GM19372 (cell line): ENCODE results near the gene TSSC4.
A peak's percentile ranks its signal among the peaks of the same experiment; 100 is the strongest.

Experiments used
- ATAC-seq: cut with Tn5 transposase; IDR thresholded peaks from one replicate; pipeline ENCODE4 v1.9.1; 2021; ENCODE audit warnings: mild to moderate bottlenecking, low read depth, moderate library complexity; ENCODE audit not compliant: unreplicated experiment

The TSSC4 gene

GRCh38 chr11:2368178-2368850 lies 32.2 kb upstream of the TSSC4 start:
- ATAC-seq, result no peak

- no peak for ATAC-seq
These were observed 31.7 kb upstream of the TSSC4 start for GRCh38 chr11:2368851-2369180.

DNA sequence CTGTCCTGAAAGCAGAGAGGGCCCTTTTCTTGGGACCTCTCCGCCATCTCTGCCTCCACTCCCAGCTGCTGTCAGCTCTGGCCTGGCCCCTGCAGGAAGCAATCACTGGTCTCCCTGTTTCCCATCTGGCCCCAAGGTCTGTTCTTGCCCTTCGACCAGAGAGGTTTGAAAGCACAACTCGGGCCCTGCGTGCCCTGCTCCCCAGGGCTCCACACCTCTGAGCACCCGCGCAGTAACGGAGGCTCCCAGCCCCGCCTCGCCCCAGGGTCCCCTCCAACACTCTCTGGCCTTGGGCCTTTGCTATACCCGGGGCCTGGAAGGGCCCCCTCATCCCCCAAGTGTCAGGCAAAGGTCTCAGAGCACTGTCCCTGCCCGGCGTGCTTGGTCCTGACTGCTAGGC lies 31.2 kb upstream of the TSSC4 start:
- ATAC-seq, result no peak

- no peak for ATAC-seq
These were observed 30.7 kb upstream of the TSSC4 start for GRCh38 chr11:2369896-2370295.

DNA sequence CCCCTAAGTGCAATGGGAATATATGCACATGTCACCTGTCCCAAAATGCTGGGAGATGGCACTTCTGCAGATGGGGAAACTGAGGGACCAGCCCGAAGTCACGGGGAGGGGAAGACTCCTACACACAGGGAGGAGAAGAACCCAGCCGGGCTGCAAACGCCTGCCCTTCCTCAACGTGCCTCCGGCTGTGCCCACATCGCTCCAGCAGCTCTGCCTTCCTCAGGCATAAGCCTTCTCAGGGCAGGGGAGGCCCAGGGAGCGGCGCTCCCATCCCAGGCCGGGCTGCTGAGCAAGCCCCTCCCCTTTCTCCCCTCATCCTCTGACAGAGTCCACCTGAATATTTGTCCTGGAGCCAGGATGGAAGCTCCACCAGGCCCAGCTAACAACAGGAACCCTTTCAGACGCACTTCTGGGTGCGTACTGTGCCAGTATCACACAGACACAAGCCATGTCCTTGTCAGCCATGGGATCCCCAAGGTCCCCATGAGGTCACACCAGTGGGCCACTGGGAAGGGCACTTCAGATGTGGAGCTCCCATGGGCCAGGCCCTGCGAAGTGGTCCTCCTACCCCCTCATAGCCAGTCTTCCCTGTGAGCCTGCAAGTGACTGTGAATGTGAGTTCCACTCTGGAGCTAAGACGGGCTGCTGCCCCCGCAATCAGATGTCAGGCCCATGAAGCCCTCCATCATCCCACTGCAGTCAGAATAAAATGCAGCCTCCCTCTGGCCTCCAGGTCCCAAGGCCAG lies 25.9 kb upstream of the TSSC4 start:
- ATAC-seq, result no peak

DNA sequence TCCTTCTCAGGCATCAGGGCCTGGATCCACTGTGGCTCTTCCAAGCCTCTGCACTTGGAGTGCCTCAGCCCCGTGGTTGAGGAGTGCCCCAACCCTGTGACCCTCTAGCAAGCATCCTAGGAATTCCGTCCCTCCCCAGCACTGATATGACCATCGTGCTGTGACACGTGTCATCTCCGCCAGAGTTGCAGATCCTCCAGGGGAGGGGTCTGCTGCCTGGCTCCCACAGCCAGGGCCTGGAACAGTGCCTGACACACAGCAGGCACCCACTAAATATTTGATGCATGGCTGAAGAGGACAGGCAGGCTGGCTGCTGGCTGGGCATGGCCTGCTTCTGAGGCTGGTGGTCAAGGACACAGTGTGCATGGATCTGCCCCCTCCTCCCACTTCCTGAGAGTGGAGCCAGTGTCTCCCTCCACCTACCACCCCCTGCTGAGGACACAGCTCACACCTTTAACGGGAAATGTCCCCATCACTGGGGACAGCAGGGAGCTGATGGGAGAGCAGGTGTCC lies 25.2 kb upstream of the TSSC4 start:
- no peak for ATAC-seq

DNA sequence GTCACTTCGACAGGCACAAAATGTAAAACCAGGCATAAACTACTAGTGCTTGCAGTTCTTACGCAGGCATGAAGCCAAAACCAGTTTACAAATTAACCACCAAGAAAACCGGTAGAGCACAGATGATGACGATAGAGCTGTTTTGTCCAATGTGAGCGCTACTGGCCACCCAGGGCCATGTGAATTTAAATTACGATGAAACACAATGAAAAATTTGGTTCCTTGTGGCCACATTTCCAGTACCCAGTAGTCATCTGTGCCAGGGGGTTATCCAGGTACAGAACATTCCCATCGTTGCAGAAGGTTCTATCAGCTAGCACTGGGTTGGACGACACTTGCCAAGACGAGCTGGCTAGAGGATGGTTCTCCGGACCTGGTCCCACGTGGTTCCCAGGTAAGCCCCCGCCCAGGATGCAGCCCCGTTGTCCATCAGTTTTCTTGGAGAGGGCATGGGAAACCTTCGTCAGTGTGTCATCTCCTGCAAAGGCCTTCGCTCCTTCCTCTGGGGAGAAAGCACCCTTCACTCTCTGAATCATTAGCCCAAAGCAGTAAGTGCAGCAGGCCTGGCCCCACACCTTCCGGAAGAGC lies 24.5 kb upstream of the TSSC4 start:
- no peak for ATAC-seq

DNA sequence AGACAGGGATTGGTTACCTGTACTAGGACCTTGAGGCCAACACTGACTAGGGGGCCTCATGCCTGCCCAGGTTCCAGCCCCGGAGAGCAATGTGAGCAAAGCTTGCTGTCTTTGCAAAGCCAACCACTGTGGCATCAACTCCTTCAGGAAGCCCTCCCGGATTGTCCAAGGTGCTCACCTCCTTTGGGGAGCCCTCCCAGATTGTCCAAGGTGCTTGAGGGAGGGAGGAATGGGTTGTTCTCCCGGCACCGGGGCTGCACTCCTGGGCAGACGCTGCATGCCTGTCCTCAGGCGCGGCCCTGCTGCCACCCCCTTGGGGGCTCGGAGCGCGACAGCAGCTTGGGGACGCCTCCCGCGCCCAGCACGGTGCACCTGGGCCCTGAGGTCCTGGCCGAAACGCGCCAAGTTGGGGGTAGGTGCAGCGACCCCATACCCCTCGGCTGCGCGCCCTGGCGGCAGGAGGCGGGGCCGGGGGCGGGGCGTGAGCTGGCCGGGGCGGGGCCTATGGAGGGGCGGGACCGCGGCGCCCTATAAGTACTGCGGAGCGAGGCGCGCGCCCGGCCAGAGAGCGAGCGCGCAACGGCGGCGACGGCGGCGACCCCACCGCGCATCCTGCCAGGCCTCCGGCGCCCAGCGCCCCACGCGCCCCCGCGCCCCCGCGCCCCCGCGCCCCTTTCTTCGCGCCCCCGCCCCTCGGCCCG lies 23.6 kb upstream of the TSSC4 start, which contains the start of gene CD81:
Gene CD81, plus strand, starts transcription at position 560 of the 701 bp plus-strand sequence. CDS start 240 bp downstream, outside the sequence.
- ATAC-seq, result peak; percentile 50

GRCh38 chr11:2377511-2378443 lies 22.8 kb upstream of the TSSC4 start:
- peak; percentile 33 for ATAC-seq

DNA sequence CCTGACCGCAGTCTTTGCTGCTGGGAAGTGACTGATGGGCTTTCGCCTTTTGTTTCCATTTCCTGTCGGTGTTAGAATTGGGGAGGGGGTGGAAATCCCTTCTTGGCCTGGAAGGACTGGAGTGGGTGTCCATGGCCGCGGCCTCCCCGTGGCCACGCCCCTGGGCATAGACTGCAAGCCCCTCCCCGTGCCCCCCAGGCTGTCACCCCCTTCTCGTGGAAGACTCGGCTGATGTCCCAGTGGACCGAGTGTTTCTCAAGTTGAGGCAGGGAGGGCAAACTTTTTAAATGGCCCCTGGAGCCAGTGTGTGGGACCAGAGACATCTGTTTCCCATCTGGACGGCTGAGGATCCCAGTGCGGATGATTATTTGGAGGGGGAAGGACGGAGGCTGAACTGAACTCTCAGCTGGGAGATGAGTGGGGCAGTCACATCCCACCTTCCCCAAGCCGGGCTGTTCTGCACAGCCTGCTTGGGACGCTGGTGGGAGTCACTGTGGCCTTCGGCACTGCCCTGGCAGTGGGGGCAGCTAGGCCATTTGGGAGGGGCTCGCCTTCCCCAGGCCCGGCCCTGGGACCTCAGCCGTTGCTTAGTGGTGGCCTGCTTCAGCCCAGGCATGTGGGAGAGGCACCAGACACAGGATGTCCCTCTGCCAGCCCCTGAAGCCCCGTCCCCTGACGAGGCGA lies 21.9 kb upstream of the TSSC4 start:
- ATAC-seq, result no peak

- ATAC-seq, result no peak
These were observed 20.9 kb upstream of the TSSC4 start for GRCh38 chr11:2379466-2380174.

DNA sequence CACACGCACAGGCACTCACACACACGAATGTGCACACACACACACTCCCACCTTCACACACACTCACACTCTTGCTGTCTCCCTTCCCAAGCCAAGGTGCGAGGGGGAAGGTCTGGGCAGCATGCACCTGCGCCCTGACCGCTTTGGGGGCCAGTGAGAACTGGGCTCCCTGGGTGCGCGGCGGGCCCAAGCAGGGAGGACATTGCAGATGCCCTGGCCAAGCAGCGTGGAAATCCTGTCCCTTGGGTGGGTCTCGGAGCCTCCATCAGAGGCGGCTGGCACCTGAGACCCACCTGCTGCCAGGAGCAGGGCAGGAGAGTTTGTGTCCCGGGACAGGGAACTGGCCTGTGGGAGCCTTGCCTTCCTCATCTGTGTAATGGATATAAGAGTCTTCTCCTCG lies 20.2 kb upstream of the TSSC4 start:
- no peak for ATAC-seq

- ATAC-seq, result no peak
These were observed 19.7 kb upstream of the TSSC4 start for GRCh38 chr11:2380807-2381350.

GRCh38 chr11:2381494-2382128 lies 18.9 kb upstream of the TSSC4 start:
- ATAC-seq, result no peak

- no peak for ATAC-seq
These were observed 18.4 kb upstream of the TSSC4 start for GRCh38 chr11:2382129-2382517.

DNA sequence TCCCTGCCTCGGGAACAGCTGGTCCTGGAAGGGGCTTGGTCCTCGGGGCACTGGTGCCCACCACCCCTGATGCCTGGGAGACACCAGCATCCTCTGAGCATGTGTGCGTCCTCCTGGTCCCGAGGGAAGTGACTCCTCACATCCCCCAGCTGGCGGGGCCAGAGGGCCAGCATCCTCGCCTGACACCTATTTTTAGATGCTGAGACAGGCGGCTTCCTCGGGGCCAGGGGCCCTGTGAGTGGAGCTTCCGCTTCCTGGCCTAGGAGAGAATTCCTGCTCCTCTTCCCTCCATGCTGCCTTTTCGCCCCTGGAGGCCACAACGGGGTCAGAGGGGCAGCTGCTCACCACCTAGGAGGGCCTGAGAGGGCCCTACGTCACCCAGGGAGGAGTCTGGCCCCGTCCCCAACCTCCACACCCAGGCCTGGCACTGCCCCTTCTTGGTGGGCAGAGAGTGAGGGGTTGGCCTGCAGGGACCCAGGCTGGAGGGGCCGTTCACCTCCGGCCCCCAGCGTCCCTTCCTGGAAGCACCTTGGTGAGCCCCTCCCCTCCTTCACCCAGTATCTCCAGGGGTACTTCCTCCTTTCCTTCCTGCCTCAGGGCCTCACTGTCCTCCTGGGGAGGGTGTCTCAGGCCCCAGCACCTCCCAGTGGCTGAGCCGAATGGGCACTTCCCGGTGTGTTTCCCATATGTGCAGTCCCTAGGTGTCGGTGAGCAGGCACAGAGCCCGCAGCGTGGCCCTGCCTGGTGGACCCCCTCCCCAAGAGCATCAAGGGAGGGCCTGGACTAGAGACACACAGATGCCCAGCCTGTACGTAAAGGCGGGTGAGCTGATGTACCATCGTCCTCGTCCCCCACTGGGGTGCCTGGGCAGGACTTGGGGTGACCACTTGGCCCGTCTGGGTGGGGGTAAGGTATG lies 17.4 kb upstream of the TSSC4 start:
- ATAC-seq, result no peak
